Chondrocyte (in vitro differentiated cells): Measurements from ENCODE around the gene ZNF142. TPM values are rescaled to one million over a fixed set of nuclear protein-coding genes. Genes with fewer than 3 reads are reported as not detected.

Experiments used
- DNase-seq: peaks from one replicate; pipeline ENCODE4 v3.0.0; 2021; ENCODE audit warnings: mixed read lengths, low spot score
- H3K27ac Mint-ChIP-seq: one replicate; pipeline ENCODE4 v1.8.0; 2021; ENCODE audit warnings: mild to moderate bottlenecking, moderate library complexity, mixed read lengths; ENCODE audit not compliant: unreplicated experiment
- H3K27me3 Mint-ChIP-seq: 2 replicates; pipeline ENCODE4 v1.8.0; 2021; ENCODE audit warnings: low read depth, mixed read lengths
- H3K36me3 Mint-ChIP-seq: 2 replicates; pipeline ENCODE4 v1.8.0; 2021; ENCODE audit warnings: low read depth, mixed read lengths
- H3K4me1 Mint-ChIP-seq: 2 replicates; pipeline ENCODE4 v1.8.0; 2021; ENCODE audit warnings: low read depth, mild to moderate bottlenecking, mixed read lengths
- H3K4me3 Mint-ChIP-seq: one replicate; pipeline ENCODE4 v1.8.0; 2021; ENCODE audit warnings: mild to moderate bottlenecking, moderate library complexity, mixed read lengths; ENCODE audit not compliant: unreplicated experiment
- H3K9me3 Mint-ChIP-seq: 2 replicates; pipeline ENCODE4 v1.8.0; 2021; ENCODE audit warnings: low read depth, mixed read lengths
- total RNA-seq: library from RNA; stranded (reverse); gene quantifications from 3 replicates; pipeline ENCODE4 v1.2.1, GENCODE V29; 2021
- TF ChIP-seq, protein P1 (sequence below): fragments of 200-600 bp; sonication (generic); IDR thresholded peaks from 2 replicates; pipeline ENCODE4 v1.5.0; 2021; ENCODE audit warnings: antibody characterized with exemption, mild to moderate bottlenecking, moderate library complexity

The ZNF142 gene
- total RNA-seq, 1 donor from 2014 or later, result 26.5 TPM

DNA sequence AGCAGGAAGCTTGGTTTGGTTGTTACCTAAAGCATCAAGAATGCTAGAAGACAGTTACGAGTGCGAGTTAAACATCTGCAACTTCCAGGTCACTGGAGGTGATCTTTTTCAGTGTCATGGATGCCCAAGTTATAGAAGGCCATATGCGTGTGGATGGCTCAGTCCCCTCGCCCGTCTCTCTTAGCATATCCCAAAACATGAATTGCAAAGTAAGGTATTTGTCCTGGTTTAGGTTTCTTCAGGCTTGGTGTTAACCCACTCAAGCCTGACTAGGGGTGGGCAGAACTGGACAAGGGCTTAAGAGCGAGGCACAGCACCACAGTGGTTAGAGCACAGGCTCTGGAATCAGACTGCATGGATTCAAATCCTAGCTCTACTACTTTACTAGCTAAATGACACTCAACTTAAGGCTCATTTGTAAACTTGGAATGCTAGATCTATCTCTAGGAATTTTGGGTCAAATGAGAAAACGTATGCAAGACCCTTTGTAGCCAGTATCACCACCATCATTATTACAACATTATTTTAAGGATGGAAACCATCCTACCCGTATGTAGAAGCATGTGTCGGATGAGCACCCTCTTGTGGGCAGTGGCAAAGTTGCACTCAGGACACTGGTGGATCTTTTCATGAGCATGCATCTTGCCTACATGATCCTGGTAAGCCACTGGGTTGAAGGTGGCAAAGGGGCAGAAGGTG, 11.2 kb downstream of the ZNF142 start:
- no peaks in the 10 kb centered on the region for H3K4me1 Mint-ChIP-seq
- TF ChIP-seq, protein P1, sequence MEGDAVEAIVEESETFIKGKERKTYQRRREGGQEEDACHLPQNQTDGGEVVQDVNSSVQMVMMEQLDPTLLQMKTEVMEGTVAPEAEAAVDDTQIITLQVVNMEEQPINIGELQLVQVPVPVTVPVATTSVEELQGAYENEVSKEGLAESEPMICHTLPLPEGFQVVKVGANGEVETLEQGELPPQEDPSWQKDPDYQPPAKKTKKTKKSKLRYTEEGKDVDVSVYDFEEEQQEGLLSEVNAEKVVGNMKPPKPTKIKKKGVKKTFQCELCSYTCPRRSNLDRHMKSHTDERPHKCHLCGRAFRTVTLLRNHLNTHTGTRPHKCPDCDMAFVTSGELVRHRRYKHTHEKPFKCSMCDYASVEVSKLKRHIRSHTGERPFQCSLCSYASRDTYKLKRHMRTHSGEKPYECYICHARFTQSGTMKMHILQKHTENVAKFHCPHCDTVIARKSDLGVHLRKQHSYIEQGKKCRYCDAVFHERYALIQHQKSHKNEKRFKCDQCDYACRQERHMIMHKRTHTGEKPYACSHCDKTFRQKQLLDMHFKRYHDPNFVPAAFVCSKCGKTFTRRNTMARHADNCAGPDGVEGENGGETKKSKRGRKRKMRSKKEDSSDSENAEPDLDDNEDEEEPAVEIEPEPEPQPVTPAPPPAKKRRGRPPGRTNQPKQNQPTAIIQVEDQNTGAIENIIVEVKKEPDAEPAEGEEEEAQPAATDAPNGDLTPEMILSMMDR, result peak; percentile 92
- no peak overlapping the region for H3K4me3 Mint-ChIP-seq
- no peaks in the 10 kb centered on the region for H3K27me3 Mint-ChIP-seq
- H3K27ac Mint-ChIP-seq, result peak overlapping the region; percentile 41
- DNase-seq, result no peak
- H3K9me3 Mint-ChIP-seq, result no peaks in the 10 kb centered on the region
- H3K36me3 Mint-ChIP-seq, result peaks cover 29% of the 10 kb centered on the region

DNA sequence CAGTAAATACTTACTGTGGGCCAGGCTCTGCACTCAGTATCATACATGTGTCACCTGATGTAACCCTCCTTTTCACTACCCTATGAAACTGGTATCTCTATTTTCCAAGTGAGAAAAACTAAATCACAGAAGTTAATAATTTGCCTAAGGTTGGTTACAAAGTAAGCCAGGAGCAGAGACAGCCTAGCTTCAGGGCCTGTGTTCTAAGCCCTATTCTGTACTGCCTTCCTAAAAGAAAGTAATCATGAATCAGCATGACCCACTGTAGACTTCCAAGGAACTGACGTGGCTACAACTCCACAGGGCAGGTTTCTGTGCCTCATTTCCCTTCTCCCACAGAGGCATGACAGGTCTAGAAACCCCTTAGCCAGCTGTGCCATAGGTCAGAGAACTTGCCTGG, 14.3 kb downstream of the ZNF142 start:
- peaks cover 28% of the 10 kb centered on the region for H3K36me3 Mint-ChIP-seq
- H3K27ac Mint-ChIP-seq, result peak overlapping the region; percentile 45
- no peaks in the 10 kb centered on the region for H3K4me1 Mint-ChIP-seq
- no peak overlapping the region for H3K4me3 Mint-ChIP-seq
- DNase-seq, result no peak
- TF ChIP-seq, protein P1, result no peak
- no peaks in the 10 kb centered on the region for H3K27me3 Mint-ChIP-seq
- H3K9me3 Mint-ChIP-seq, result no peaks in the 10 kb centered on the region

DNA sequence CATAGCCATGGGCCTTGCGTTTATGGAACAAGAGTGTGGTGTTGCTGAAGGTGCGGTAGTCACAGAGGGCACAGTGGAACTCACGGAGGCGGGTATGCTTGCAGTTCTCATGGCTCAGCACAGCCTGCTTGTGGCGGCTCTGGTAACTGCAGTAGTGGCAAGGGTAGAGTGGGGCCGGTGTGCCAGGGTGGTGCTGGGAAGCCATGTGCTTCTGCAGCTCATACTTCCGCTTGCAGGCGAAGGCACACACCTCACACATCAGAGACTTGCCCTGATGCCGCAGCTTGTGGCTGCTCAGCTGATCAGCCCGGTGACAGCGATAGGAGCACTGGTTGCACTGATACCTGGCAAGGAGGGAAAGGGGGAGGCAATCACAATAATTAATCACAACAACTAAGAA, 14.7 kb downstream of the ZNF142 start:
- H3K9me3 Mint-ChIP-seq, result no peaks in the 10 kb centered on the region
- H3K27ac Mint-ChIP-seq, result no peak overlapping the region
- no peaks in the 10 kb centered on the region for H3K27me3 Mint-ChIP-seq
- H3K36me3 Mint-ChIP-seq, result peaks cover 28% of the 10 kb centered on the region
- no peak overlapping the region for H3K4me3 Mint-ChIP-seq
- DNase-seq, result no peak
- TF ChIP-seq, protein P1, result no peak
- no peaks in the 10 kb centered on the region for H3K4me1 Mint-ChIP-seq

DNA sequence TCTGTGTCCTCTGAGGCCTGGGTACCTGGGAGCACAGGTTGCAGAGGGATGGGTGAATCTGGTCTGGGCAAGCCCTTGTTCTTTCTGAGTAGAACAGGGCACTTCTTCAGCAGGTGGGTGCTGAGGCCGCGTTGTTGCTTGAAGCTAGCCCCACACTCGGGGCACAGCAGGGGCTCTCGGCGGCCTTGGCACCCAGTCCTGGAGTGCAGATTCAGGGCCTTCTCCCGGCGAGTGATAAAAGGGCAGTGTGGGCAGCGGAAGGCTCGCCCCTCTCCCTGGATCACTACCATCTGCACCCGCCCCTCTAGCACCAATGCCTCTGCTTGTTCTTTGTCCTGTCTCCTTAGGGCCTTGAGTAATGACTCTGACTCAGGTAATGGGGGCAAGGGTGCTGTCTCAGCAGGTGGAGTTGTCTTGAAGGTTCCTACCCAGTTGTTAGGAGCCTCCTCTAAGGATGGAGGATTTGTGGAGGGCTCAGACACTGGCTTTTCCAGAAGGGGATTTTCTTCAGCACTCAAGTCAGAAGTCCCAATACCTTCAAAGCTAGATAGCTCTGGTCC, 15.6 kb downstream of the ZNF142 start:
- Mint-ChIP-seq H3K9me3 (no peaks in the 10 kb centered on the region), H3K36me3 (peaks cover 32% of the 10 kb centered on the region), H3K4me1 (no peaks in the 10 kb centered on the region), H3K4me3 (no peak overlapping the region), H3K27me3 (no peaks in the 10 kb centered on the region), H3K27ac (no peak overlapping the region)
- TF ChIP-seq, protein P1, result no peak
- no peak for DNase-seq

DNA sequence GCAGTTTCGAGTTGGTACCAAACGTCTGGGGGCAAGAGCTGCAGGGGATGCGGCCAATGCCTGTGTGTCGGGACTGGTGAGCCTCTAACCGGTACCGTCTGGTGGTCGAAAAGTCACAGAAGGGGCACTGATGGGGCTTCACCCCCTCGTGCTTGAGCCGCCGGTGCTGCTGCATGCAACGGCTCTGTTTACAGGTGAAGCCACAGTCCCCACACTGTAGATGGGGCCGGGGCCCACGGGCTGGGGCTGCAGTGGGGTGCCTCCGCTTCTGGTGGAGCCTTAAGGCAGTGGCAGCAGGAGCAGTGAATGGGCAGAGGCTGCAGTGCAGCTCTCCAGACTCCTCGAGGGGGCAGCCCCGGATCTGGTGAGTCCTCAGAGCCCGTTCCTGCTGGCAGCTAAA, 16.6 kb downstream of the ZNF142 start:
- no peaks in the 10 kb centered on the region for H3K9me3 Mint-ChIP-seq
- H3K36me3 Mint-ChIP-seq, result peaks cover 35% of the 10 kb centered on the region
- H3K4me3 Mint-ChIP-seq, result no peak overlapping the region
- TF ChIP-seq, protein P1, result no peak
- H3K27ac Mint-ChIP-seq, result no peak overlapping the region
- DNase-seq, result peak; percentile 90
- H3K4me1 Mint-ChIP-seq, result no peaks in the 10 kb centered on the region
- H3K27me3 Mint-ChIP-seq, result no peaks in the 10 kb centered on the region
